Thoracic aorta (tissue), 2 donors: Measurements from ENCODE around the gene ZFAND3. TPM values are rescaled to one million over a fixed set of nuclear protein-coding genes. Genes with fewer than 3 reads are reported as not detected.

Source experiments
- ATAC-seq: fragments of 150-250 bp; one replicate; pipeline ENCODE4 v1.8.0; 2017; ENCODE audit warnings: low read depth; ENCODE audit not compliant: insufficient number of reproducible peaks, low FRiP score
- DNase-seq: peaks from one replicate; pipeline ENCODE4 v3.0.0-alpha.2; 2020; ENCODE audit warnings: low spot score
- H3K27ac ChIP-seq, 2 donors: fragments of 200-600 bp; sonication (generic); 1 replicate in 1 of 2; 2 replicates in 1 of 2; pipeline ENCODE4 v1.5.1; 2016; ENCODE audit warnings: mild to moderate bottlenecking in 2 of 2, moderate library complexity in 2 of 2
- H3K27me3 ChIP-seq: fragments of 200-600 bp; sonication (generic); replicated peaks from 2 replicates; pipeline ENCODE4 v1.6.0; 2016; ENCODE audit warnings: mild to moderate bottlenecking; ENCODE audit not compliant: insufficient read depth
- H3K36me3 ChIP-seq: fragments of 200-600 bp; sonication (generic); one replicate; pipeline ENCODE4 v1.5.1; 2016
- H3K4me1 ChIP-seq, 2 donors: fragments of 200-600 bp; sonication (generic); 1 replicate in 1 of 2; 2 replicates in 1 of 2; pipeline versions ENCODE4 v1.5.1 to v1.6.0; 2016; ENCODE audit warnings: low read depth in 2 of 2, mild to moderate bottlenecking in 1 of 2; ENCODE audit not compliant: control insufficient read depth in 1 of 2
- H3K4me3 ChIP-seq: fragments of 200-600 bp; sonication (generic); 2 replicates; pipeline ENCODE4 v1.5.1; 2016; ENCODE audit warnings: mild to moderate bottlenecking
- H3K9me3 ChIP-seq: fragments of 200-600 bp; sonication (generic); 2 replicates; pipeline ENCODE4 v1.5.1; 2016
- CTCF ChIP-seq: fragments of 200-600 bp; sonication (generic); IDR thresholded peaks from one replicate; pipeline ENCODE4 v1.5.1; 2019; ENCODE audit warnings: antibody characterized with exemption
- total RNA-seq, 2 donors: library from RNA; depleted of rRNA; stranded (reverse); fragments of >200 nt; gene quantifications; one replicate each; pipeline versions ENCODE4 v1.1.0 to v1.2.3, GENCODE V29; 2016

Gene ZFAND3
- total RNA-seq, 2 donors from 2014 or later: 45.4 to 56.2 TPM

- no peak overlapping the region for H3K27ac ChIP-seq
- H3K9me3 ChIP-seq: no peaks in the 10 kb centered on the region
- no peak overlapping the region for H3K4me3 ChIP-seq
- H3K4me1 ChIP-seq: peaks cover 34 to 46% of the 10 kb centered on the region in 2 donors
- ATAC-seq (no peak), DNase-seq (no peak)
- no peaks in the 10 kb centered on the region for H3K36me3 ChIP-seq
- H3K27me3 ChIP-seq: no peaks in the 10 kb centered on the region
- TF ChIP-seq CTCF: no peak
Measured at GRCh38 chr6:37864250-37864649, 44.7 kb downstream of the ZFAND3 start.

DNA sequence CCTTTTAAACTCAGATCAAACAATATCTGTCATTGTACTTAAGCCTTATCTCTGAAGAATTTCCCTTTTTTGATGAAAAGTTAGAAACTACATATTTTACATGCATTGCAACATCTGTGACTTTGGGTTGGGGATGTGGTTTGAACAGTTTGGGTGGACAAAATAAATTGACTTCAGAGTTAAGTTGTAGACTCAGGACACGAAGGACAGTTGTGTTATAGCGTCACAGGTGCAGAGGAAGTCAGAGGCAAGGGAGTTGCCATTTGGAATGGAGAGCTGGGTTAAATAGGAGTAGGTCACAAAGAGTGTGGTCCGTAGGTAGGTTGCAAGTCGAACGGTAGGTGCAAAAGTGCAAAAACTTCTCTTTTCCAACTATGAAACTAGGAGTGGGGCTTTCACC lies 46.0 kb downstream of the ZFAND3 start:
- Histone ChIP-seq H3K9me3 (no peaks in the 10 kb centered on the region), H3K36me3 (no peaks in the 10 kb centered on the region), H3K27ac (no peak overlapping the region), H3K4me1 (peaks cover 34 to 46% of the 10 kb centered on the region in 2 donors), H3K27me3 (no peaks in the 10 kb centered on the region), H3K4me3 (no peak overlapping the region)
- ATAC-seq (no peak), DNase-seq (no peak)
- TF ChIP-seq CTCF: no peak

GRCh38 chr6:37866590-37867507 lies 47.3 kb downstream of the ZFAND3 start:
- Histone ChIP-seq H3K9me3 (no peaks in the 10 kb centered on the region), H3K4me1 (peaks cover 24 to 33% of the 10 kb centered on the region in 2 donors), H3K36me3 (no peaks in the 10 kb centered on the region), H3K4me3 (no peak overlapping the region), H3K27ac (no peak overlapping the region), H3K27me3 (no peaks in the 10 kb centered on the region)
- no peak for ATAC-seq
- no peak for TF ChIP-seq CTCF
- DNase-seq: no peak

DNA sequence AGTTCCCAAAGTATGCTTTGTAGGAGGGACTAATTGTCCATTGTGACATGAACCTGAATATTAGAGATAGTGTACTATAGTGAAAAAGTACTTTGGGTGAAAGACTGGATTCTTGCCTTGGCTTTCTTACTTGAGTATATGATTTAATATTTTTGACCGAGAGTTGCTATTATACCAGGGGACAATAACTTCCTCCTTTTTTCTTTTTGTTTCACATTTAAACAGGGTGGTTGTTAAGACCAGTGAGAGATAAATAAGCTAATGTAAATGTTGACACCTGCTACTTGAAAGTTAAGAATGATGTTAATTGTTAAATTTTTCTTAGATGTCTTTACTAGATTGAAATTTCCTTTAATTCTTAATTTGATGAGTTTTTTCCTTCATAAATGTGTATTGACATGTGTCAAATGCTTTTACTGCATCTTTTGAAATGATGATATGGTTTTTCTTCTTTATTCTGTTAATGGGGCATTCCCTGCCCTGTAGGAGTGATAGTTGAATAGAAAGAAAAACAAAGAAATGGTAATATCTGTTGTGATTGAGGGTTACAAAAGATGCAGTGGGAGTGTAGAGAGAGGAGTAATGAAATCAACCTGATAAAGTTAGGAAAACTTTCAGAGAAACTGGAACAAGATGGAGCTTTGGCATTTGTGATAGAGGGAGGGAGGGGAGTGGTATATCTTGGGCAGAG lies 48.4 kb downstream of the ZFAND3 start:
- H3K36me3 ChIP-seq: no peaks in the 10 kb centered on the region
- DNase-seq (no peak), ATAC-seq (no peak)
- H3K4me3 ChIP-seq: no peak overlapping the region
- H3K9me3 ChIP-seq: no peaks in the 10 kb centered on the region
- no peak for TF ChIP-seq CTCF
- no peaks in the 10 kb centered on the region for H3K27me3 ChIP-seq
- peaks cover 22 to 33% of the 10 kb centered on the region in 2 donors for H3K4me1 ChIP-seq
- H3K27ac ChIP-seq: no peak overlapping the region

DNA sequence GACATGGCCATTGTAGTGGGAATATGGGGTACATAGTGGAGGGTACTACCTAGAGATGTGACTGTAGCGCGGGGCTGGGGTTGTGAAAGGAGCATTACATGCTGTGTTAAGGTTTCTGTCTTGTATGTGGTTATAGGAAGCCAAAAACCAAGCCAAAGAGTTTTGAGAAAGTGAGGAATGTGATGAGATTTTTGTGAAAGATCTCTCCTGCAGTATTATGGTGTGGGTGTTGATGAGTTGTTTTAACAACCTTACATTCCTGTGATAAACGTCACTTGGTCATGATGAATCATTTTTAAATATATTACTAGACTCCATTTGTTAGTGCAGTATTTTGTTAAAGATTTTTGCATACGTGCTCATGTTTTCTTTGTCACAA lies 48.9 kb downstream of the ZFAND3 start:
- no peak for TF ChIP-seq CTCF
- ATAC-seq: no peak
- DNase-seq: no peak
- H3K36me3 ChIP-seq: no peaks in the 10 kb centered on the region
- H3K9me3 ChIP-seq: no peaks in the 10 kb centered on the region
- H3K4me3 ChIP-seq: no peak overlapping the region
- H3K4me1 ChIP-seq: peaks cover 17 to 33% of the 10 kb centered on the region in 2 donors
- no peaks in the 10 kb centered on the region for H3K27me3 ChIP-seq
- no peak overlapping the region for H3K27ac ChIP-seq
